DND-41 (cell line): ENCODE measurements around the gene IL1RL2.

Source experiments
- ATAC-seq: fragments of 200-7000 bp; cut with Tn5 transposase; 3 replicates; pipeline ENCODE4 v1.9.1; 2021; ENCODE audit warnings: low read depth; ENCODE audit not compliant: insufficient read depth
- DNase-seq: peaks from one replicate; pipeline ENCODE4 v3.0.0-alpha.2; 2020
- H2AFZ ChIP-seq: 2 replicates; pipeline ENCODE4 v1.6.0; 2012; ENCODE audit warnings: low read depth, low read length
- H3K27ac ChIP-seq: 2 replicates; pipeline ENCODE4 v1.5.1; 2012; ENCODE audit warnings: low read length, inconsistent platforms
- H3K27me3 ChIP-seq: fragments of 200-600 bp; sonication (generic); 2 replicates; pipeline ENCODE4 v1.6.0; 2012; ENCODE audit warnings: low read length, mild to moderate bottlenecking, inconsistent platforms; ENCODE audit not compliant: insufficient read depth, poor library complexity
- H3K36me3 ChIP-seq: 2 replicates; pipeline ENCODE4 v1.5.1; 2012; ENCODE audit warnings: low read length, inconsistent platforms; ENCODE audit not compliant: insufficient read depth
- H3K4me1 ChIP-seq: 2 replicates; pipeline ENCODE4 v1.5.1; 2012; ENCODE audit warnings: mild to moderate bottlenecking, low read length; ENCODE audit not compliant: insufficient read depth
- H3K4me2 ChIP-seq: 2 replicates; pipeline ENCODE4 v1.6.0; 2012; ENCODE audit warnings: mild to moderate bottlenecking, moderate library complexity, low read length, inconsistent platforms; ENCODE audit not compliant: insufficient read depth
- H3K4me3 ChIP-seq, 2 experiments: fragments of 200-600 bp in 1 of 2; shearing (Covaris generic) in 1 of 2; 2 replicates each; pipeline ENCODE4 v1.5.1; 2012 to 2016; ENCODE audit warnings: inconsistent platforms in 2 of 2, low read length in 2 of 2, mild to moderate bottlenecking in 2 of 2, low read depth in 1 of 2, moderate library complexity in 1 of 2
- H3K79me2 ChIP-seq: 2 replicates; pipeline ENCODE4 v1.6.0; 2012; ENCODE audit warnings: low read length, inconsistent platforms; ENCODE audit not compliant: insufficient read depth
- H3K9ac ChIP-seq: 2 replicates; pipeline ENCODE4 v1.6.0; 2012; ENCODE audit warnings: low read depth, mild to moderate bottlenecking, inconsistent platforms, low read length, moderate library complexity
- H3K9me3 ChIP-seq: 2 replicates; pipeline ENCODE4 v1.5.1; 2012; ENCODE audit warnings: low read length, moderate library complexity, mild to moderate bottlenecking, inconsistent platforms; ENCODE audit not compliant: insufficient read depth, severe bottlenecking
- H4K20me1 ChIP-seq: 2 replicates; pipeline ENCODE4 v1.6.0; 2012; ENCODE audit warnings: low read length; ENCODE audit not compliant: insufficient read depth
- EZH2 ChIP-seq: IDR thresholded peaks from 3 replicates; pipeline ENCODE4 v1.6.1; 2012; ENCODE audit warnings: borderline replicate concordance, low read depth, mild to moderate bottlenecking, moderate library complexity, low read length, inconsistent platforms; ENCODE audit not compliant: severe bottlenecking
- TF ChIP-seq, protein P1 (sequence below): IDR thresholded peaks from 2 replicates; pipeline ENCODE4 v1.5.1; 2012; ENCODE audit warnings: borderline replicate concordance, low read length, moderate library complexity, mild to moderate bottlenecking; ENCODE audit not compliant: poor library complexity, severe bottlenecking; ENCODE audit errors: extremely low read depth

The IL1RL2 gene

DNA sequence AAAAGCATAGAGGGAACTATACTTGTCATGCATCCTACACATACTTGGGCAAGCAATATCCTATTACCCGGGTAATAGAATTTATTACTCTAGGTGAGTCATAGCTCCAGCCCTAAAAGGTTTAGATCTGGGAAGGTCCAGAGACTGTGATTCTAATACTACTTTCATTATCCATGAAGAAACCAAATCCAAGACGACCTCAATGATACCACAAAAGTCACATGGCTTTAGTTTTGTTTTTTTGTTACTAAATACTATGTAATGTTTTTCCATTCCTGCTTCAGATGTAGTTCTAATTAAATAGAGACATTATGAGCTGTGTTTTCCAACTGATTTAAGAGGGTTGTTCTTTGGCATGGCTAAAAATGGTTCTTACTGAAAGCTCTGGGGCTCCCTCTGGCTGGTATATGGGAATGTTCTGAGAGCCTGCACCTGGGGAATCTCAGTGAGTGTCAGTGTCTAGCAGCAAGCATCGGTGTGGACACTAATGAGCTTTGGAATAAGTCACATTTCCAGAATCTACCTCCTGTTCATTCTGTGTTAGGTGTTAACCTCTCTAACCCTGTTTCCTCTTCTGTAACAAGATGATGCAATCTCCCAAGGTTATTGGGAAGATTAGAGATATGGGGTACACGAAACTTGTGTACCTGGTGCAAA, 20.5 kb upstream of the IL1RL2 start:
- peaks cover 4% of the 10 kb centered on the region for H3K27me3 ChIP-seq
- DNase-seq: no peak
- no peaks in the 10 kb centered on the region for H3K4me1 ChIP-seq
- no peak for TF ChIP-seq EZH2
- TF ChIP-seq, protein P1, sequence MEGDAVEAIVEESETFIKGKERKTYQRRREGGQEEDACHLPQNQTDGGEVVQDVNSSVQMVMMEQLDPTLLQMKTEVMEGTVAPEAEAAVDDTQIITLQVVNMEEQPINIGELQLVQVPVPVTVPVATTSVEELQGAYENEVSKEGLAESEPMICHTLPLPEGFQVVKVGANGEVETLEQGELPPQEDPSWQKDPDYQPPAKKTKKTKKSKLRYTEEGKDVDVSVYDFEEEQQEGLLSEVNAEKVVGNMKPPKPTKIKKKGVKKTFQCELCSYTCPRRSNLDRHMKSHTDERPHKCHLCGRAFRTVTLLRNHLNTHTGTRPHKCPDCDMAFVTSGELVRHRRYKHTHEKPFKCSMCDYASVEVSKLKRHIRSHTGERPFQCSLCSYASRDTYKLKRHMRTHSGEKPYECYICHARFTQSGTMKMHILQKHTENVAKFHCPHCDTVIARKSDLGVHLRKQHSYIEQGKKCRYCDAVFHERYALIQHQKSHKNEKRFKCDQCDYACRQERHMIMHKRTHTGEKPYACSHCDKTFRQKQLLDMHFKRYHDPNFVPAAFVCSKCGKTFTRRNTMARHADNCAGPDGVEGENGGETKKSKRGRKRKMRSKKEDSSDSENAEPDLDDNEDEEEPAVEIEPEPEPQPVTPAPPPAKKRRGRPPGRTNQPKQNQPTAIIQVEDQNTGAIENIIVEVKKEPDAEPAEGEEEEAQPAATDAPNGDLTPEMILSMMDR: peak; percentile 20
- no peak overlapping the region for H3K4me2 ChIP-seq
- no peak overlapping the region for H3K9ac ChIP-seq
- no peaks in the 10 kb centered on the region for H3K9me3 ChIP-seq
- no peaks in the 10 kb centered on the region for H3K36me3 ChIP-seq
- ATAC-seq: no peak
- H3K79me2 ChIP-seq: no peaks in the 10 kb centered on the region
- no peak overlapping the region for H3K4me3 ChIP-seq
- H2AFZ ChIP-seq: no peak overlapping the region
- H3K27ac ChIP-seq: no peak overlapping the region
- no peaks in the 10 kb centered on the region for H4K20me1 ChIP-seq

DNA sequence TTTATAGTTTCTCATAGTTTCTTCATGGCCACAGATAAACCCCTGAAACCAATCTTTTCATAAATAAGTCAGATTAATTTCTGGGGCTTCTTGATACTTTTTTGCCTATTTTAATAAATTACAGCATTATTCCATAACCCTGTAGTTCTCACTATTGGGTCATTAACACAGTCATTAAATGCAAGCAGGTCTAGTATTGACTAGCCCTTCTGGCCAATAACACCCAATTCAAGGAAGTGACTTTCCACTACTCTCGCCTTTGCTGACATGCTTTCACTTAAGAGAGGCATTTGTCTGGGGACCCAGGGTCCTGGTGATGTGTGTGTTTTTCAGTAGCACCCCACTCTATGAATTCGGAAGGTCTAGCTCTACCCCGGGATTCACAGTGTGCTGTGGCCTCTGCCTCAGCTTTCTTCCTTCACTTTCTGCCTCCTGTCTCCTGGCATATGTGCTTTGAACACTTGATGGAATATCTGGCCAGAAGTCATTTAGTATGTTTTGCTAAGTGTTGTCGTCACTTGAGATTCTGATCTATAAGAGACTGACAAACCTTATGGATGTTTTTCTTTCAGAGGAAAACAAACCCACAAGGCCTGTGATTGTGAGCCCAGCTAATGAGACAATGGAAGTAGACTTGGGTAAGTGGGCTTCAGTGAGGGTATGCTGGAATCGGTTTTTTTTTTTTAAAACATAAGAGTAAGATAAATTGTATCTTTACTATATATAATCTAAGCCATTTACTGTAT, 18.6 kb upstream of the IL1RL2 start:
- Histone ChIP-seq H3K36me3 (no peaks in the 10 kb centered on the region), H3K9ac (no peak overlapping the region), H2AFZ (no peak overlapping the region), H4K20me1 (no peaks in the 10 kb centered on the region), H3K9me3 (no peaks in the 10 kb centered on the region), H3K4me3 (no peak overlapping the region), H3K27me3 (peaks cover 12% of the 10 kb centered on the region), H3K79me2 (no peaks in the 10 kb centered on the region), H3K4me1 (no peaks in the 10 kb centered on the region), H3K4me2 (no peak overlapping the region), H3K27ac (no peak overlapping the region)
- no peak for DNase-seq
- ATAC-seq: no peak
- TF ChIP-seq, protein P1: no peak
- TF ChIP-seq EZH2: no peak

DNA sequence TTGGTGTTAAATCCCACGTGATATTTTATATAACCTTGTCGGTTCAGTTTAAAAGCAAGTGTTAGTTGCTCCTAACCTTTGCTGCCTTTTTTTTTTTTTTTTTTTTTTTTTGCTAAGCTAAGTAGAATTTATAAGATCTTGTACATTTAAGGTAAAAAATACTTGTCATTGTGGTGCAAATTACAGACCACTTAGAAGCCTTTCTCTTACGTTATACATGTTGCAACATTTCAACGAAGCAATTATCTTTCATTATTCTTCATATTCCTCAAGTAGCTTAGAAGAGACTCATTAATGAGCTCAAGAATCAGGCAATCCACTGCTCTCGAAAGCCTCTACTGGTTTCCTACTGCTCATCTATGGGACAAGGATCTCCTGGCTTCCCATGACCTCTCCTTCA, 14.9 kb upstream of the IL1RL2 start:
- Histone ChIP-seq H3K27me3 (peaks cover 7% of the 10 kb centered on the region), H2AFZ (no peak overlapping the region), H3K27ac (no peak overlapping the region), H3K4me3 (no peak overlapping the region), H3K4me2 (no peak overlapping the region), H4K20me1 (no peaks in the 10 kb centered on the region), H3K36me3 (no peaks in the 10 kb centered on the region), H3K4me1 (no peaks in the 10 kb centered on the region), H3K79me2 (no peaks in the 10 kb centered on the region), H3K9ac (no peak overlapping the region), H3K9me3 (no peaks in the 10 kb centered on the region)
- DNase-seq (no peak), ATAC-seq (no peak)
- no peak for TF ChIP-seq EZH2
- TF ChIP-seq, protein P1: no peak
